ENCODE data around the gene ZNF236. TPM values are rescaled to one million over a fixed set of nuclear protein-coding genes. Genes with fewer than 3 reads are reported as not detected.

ZNF236 gene
- total RNA-seq, 1 experiment from 2014 or later = 27.1 TPM

DNA sequence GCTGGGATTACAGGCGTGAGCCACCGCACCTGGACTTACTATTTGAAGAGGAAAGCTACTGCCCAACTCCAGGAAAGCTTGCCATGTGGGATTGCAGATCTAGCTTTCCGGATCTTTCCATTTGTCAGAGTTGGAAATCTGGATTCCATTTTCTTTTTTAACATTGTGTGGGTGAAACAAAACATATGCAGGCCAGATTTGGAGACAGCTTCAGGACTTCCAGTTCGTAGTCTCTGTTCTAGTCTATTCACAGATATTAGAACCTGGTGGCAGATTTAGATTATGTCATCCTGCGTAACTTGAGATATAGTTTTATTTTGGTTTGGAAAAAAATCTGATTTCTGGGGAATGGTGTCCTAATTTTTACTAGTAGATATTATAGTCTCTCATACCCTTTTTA, 70.5 kb downstream of the ZNF236 start:
- H3K4me3 ChIP-seq (ENCODE audit: low read length) = no peak overlapping the region
- no peaks in the 10 kb centered on the region for H4K20me1 ChIP-seq (ENCODE audit: insufficient read depth, low read depth, low read length)
- no peak overlapping the region for H2AFZ ChIP-seq (ENCODE audit: low read length)
- peaks cover 23% of the 10 kb centered on the region for H3K9me3 ChIP-seq (ENCODE audit: low read length)
- H3K9ac ChIP-seq (ENCODE audit: low read length) = no peak overlapping the region
- no peaks in the 10 kb centered on the region for H3K27me3 ChIP-seq (ENCODE audit: low read length)
- H3K4me2 ChIP-seq (ENCODE audit: low read depth, low read length, poor library complexity, severe bottlenecking) = no peak overlapping the region
- no peak overlapping the region for H3K27ac ChIP-seq (ENCODE audit: low read length)
- H3K36me3 ChIP-seq (ENCODE audit: insufficient read depth, low read length) = peaks cover 73% of the 10 kb centered on the region
- DNase-seq = no peak
- no peaks in the 10 kb centered on the region for H3K9me2 ChIP-seq (replicated peaks; ENCODE audit: insufficient read depth, low read length)
- H3K4me1 ChIP-seq (ENCODE audit: low read length) = no peaks in the 10 kb centered on the region
- H3K79me2 ChIP-seq (ENCODE audit: low read length) = peaks cover 14% of the 10 kb centered on the region

DNA sequence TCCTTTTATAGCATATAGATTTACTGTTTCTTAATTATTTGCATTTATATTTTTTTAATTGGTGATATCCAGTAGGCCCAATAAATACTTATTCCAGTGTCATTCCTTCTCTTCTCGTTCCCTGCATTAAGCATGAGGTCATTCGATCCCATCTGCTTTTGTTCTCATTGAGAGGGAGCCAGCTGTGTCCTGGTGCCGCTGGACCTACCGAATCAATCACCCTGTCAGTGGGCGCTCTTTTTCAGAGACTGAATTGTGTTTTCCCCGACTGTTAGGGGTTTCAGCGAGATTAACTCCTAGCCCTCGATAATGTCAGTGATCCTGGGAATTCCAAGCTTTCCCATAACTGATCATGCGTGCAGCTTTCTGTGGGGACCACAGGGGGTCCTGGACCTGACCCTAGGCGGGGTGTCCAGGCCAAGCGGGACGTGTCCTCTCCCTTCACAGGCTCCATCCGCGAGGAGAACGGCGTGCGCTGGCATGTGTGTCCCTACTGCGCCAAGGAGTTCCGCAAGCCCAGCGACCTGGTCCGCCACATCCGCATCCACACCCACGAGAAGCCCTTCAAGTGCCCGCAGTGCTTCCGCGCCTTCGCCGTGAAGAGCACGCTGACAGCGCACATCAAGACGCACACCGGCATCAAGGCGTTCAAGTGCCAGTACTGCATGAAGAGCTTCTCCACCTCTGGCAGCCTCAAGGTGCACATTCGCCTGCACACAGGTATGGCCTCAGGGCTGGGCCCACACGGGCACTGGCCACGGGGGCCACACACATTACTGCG, 72.4 kb downstream of the ZNF236 start:
- no peaks in the 10 kb centered on the region for H4K20me1 ChIP-seq (ENCODE audit: insufficient read depth, low read depth, low read length)
- peaks cover 14% of the 10 kb centered on the region for H3K79me2 ChIP-seq (ENCODE audit: low read length)
- H3K9me3 ChIP-seq (ENCODE audit: low read length) = peaks cover 23% of the 10 kb centered on the region
- H3K9me2 ChIP-seq (replicated peaks; ENCODE audit: insufficient read depth, low read length) = no peaks in the 10 kb centered on the region
- H3K9ac ChIP-seq (ENCODE audit: low read length) = no peak overlapping the region
- H3K4me1 ChIP-seq (ENCODE audit: low read length) = no peaks in the 10 kb centered on the region
- no peak overlapping the region for H3K4me3 ChIP-seq (ENCODE audit: low read length)
- H2AFZ ChIP-seq (ENCODE audit: low read length) = no peak overlapping the region
- no peak for DNase-seq
- no peak overlapping the region for H3K27ac ChIP-seq (ENCODE audit: low read length)
- no peak overlapping the region for H3K4me2 ChIP-seq (ENCODE audit: low read depth, low read length, poor library complexity, severe bottlenecking)
- H3K27me3 ChIP-seq (ENCODE audit: low read length) = no peaks in the 10 kb centered on the region
- peaks cover 80% of the 10 kb centered on the region for H3K36me3 ChIP-seq (ENCODE audit: insufficient read depth, low read length)

DNA sequence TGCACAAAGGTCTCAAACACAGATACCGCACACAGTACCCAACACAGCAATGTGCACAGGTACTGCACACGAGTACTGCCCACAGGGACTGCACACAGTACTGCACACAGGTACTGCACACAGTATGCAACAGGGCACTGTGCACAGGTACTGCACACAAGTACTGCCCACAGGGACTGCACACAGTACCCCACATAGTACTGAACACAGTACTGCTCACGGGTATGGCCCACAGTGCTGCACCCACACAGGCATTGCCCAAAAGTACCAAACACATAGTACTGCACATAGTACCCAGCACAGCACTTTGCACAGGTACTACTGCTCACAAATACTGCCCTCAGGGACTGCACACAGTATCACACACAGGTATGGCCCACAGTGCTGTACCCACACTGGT, 73.1 kb downstream of the ZNF236 start:
- Histone ChIP-seq H3K27me3 (ENCODE audit: low read length) (no peaks in the 10 kb centered on the region), H2AFZ (ENCODE audit: low read length) (no peak overlapping the region), H3K27ac (ENCODE audit: low read length) (no peak overlapping the region), H3K4me3 (ENCODE audit: low read length) (no peak overlapping the region), H3K4me1 (ENCODE audit: low read length) (no peaks in the 10 kb centered on the region), H3K79me2 (ENCODE audit: low read length) (peaks cover 10% of the 10 kb centered on the region), H3K9me2 (replicated peaks; ENCODE audit: insufficient read depth, low read length) (no peaks in the 10 kb centered on the region), H3K4me2 (ENCODE audit: low read depth, low read length, poor library complexity, severe bottlenecking) (no peak overlapping the region), H3K9ac (ENCODE audit: low read length) (no peak overlapping the region), H3K9me3 (ENCODE audit: low read length) (peaks cover 23% of the 10 kb centered on the region), H3K36me3 (ENCODE audit: insufficient read depth, low read length) (peaks cover 77% of the 10 kb centered on the region), H4K20me1 (ENCODE audit: insufficient read depth, low read depth, low read length) (no peaks in the 10 kb centered on the region)
- DNase-seq = no peak

DNA sequence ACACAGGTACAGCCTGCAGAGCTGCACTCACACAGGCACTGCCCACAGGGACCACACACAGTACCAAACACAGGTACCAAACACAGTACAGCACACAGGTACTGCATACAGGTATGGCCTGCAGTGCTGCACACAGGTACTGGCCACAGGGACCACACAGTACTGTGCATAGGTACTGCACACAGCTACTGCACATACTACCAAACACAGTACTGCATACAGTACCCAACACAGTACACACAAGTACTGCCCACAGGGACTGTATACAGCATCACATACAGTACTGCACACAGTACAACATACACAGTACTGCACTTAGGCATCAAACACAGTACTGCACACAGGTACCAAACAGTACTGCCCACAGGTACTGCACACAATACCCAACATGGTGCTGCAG, 74.3 kb downstream of the ZNF236 start:
- no peaks in the 10 kb centered on the region for H3K4me1 ChIP-seq (ENCODE audit: low read length)
- DNase-seq = no peak
- no peak overlapping the region for H3K4me3 ChIP-seq (ENCODE audit: low read length)
- no peaks in the 10 kb centered on the region for H3K27me3 ChIP-seq (ENCODE audit: low read length)
- H3K36me3 ChIP-seq (ENCODE audit: insufficient read depth, low read length) = peaks cover 72% of the 10 kb centered on the region
- H4K20me1 ChIP-seq (ENCODE audit: insufficient read depth, low read depth, low read length) = no peaks in the 10 kb centered on the region
- H3K9me3 ChIP-seq (ENCODE audit: low read length) = peaks cover 20% of the 10 kb centered on the region
- no peak overlapping the region for H3K4me2 ChIP-seq (ENCODE audit: low read depth, low read length, poor library complexity, severe bottlenecking)
- H2AFZ ChIP-seq (ENCODE audit: low read length) = no peak overlapping the region
- H3K79me2 ChIP-seq (ENCODE audit: low read length) = peaks cover 2% of the 10 kb centered on the region
- no peaks in the 10 kb centered on the region for H3K9me2 ChIP-seq (replicated peaks; ENCODE audit: insufficient read depth, low read length)
- no peak overlapping the region for H3K9ac ChIP-seq (ENCODE audit: low read length)
- H3K27ac ChIP-seq (ENCODE audit: low read length) = no peak overlapping the region

DNA sequence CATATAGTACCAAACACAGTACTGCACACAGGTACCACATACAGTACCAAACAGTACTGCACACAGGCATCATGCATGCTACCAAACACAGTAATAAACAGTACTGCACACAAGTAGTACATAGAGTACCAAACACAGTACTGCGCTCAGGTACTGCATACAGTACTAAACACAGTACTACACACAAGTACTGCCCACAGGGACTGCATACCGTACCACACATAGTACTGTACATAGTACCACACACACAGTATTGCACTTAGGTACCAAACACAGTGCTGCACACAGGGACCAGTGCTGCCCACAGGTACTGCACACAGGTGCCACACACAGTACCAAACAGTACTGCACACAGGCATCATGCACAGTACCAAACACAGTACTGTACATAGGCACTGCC, 74.9 kb downstream of the ZNF236 start:
- Histone ChIP-seq H4K20me1 (ENCODE audit: insufficient read depth, low read depth, low read length) (no peaks in the 10 kb centered on the region), H3K4me1 (ENCODE audit: low read length) (no peaks in the 10 kb centered on the region), H3K79me2 (ENCODE audit: low read length) (no peaks in the 10 kb centered on the region; the same call in 1 of the 2 replicates), H3K9me3 (ENCODE audit: low read length) (peaks cover 19% of the 10 kb centered on the region), H3K4me3 (ENCODE audit: low read length) (no peak overlapping the region), H3K27ac (ENCODE audit: low read length) (no peak overlapping the region), H3K36me3 (ENCODE audit: insufficient read depth, low read length) (peaks cover 70% of the 10 kb centered on the region), H3K9ac (ENCODE audit: low read length) (no peak overlapping the region), H3K27me3 (ENCODE audit: low read length) (no peaks in the 10 kb centered on the region), H3K9me2 (replicated peaks; ENCODE audit: insufficient read depth, low read length) (no peaks in the 10 kb centered on the region), H2AFZ (ENCODE audit: low read length) (no peak overlapping the region), H3K4me2 (ENCODE audit: low read depth, low read length, poor library complexity, severe bottlenecking) (no peak overlapping the region)
- no peak for DNase-seq

DNA sequence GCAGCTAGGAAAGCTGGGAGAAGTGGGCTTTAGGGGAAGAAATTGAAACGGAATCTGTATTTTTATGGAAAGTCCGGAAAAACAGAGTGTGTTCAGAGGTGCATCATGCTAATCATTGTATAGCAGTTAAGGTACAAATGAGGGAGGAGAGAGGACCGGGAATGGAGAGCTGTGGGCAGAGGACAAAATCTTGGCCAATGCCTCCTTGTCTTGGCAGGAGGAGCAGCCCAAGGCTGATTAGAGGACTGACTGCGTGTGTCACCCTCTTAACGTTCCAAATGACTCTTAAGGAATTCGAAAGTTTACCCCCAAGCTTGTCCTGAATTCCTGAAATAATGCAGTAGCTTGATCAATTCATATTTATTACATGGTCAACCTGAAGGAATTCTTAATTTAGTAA, 81.0 kb downstream of the ZNF236 start:
- Histone ChIP-seq H3K79me2 (ENCODE audit: low read length) (peaks cover 3% of the 10 kb centered on the region; the same call in 1 of the 2 replicates), H3K27me3 (ENCODE audit: low read length) (no peaks in the 10 kb centered on the region), H3K4me2 (ENCODE audit: low read depth, low read length, poor library complexity, severe bottlenecking) (no peak overlapping the region), H3K9ac (ENCODE audit: low read length) (no peak overlapping the region), H3K4me3 (ENCODE audit: low read length) (no peak overlapping the region), H3K4me1 (ENCODE audit: low read length) (no peaks in the 10 kb centered on the region), H2AFZ (ENCODE audit: low read length) (no peak overlapping the region), H3K36me3 (ENCODE audit: insufficient read depth, low read length) (peaks cover 48% of the 10 kb centered on the region; the same call in 1 of the 2 replicates), H3K9me2 (replicated peaks; ENCODE audit: insufficient read depth, low read length) (no peaks in the 10 kb centered on the region), H3K9me3 (ENCODE audit: low read length) (no peaks in the 10 kb centered on the region), H4K20me1 (ENCODE audit: insufficient read depth, low read depth, low read length) (no peaks in the 10 kb centered on the region), H3K27ac (ENCODE audit: low read length) (no peak overlapping the region)
- no peak for DNase-seq

DNA sequence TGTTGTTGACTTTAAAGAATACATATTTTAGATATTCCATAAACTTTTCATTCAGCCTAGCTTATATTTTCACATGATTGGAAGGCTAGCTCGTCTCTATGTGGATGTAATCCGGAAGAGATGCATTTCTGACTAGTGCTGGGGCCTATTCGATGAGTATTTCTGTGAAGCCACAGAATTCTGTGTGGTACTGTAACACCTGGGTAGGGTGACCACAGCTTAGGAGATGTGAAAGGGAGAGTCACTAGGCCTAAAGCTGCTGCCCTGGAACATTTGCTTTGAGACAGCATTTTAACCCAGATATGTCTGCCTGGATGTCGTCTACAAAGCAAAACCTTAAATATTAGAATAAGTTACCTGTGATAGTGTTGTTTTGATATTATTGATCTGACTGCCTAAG, 83.5 kb downstream of the ZNF236 start:
- no peaks in the 10 kb centered on the region for H3K27me3 ChIP-seq (ENCODE audit: low read length)
- no peaks in the 10 kb centered on the region for H3K4me1 ChIP-seq (ENCODE audit: low read length)
- peaks cover 50% of the 10 kb centered on the region for H3K36me3 ChIP-seq (ENCODE audit: insufficient read depth, low read length)
- H3K27ac ChIP-seq (ENCODE audit: low read length) = no peak overlapping the region
- H3K4me2 ChIP-seq (ENCODE audit: low read depth, low read length, poor library complexity, severe bottlenecking) = no peak overlapping the region
- H3K9ac ChIP-seq (ENCODE audit: low read length) = no peak overlapping the region
- no peaks in the 10 kb centered on the region for H3K9me2 ChIP-seq (replicated peaks; ENCODE audit: insufficient read depth, low read length)
- H3K79me2 ChIP-seq (ENCODE audit: low read length) = peaks cover 3% of the 10 kb centered on the region; the same call in 1 of the 2 replicates
- no peak overlapping the region for H2AFZ ChIP-seq (ENCODE audit: low read length)
- H3K4me3 ChIP-seq (ENCODE audit: low read length) = no peak overlapping the region
- H3K9me3 ChIP-seq (ENCODE audit: low read length) = no peaks in the 10 kb centered on the region
- H4K20me1 ChIP-seq (ENCODE audit: insufficient read depth, low read depth, low read length) = no peaks in the 10 kb centered on the region
- no peak for DNase-seq

DNA sequence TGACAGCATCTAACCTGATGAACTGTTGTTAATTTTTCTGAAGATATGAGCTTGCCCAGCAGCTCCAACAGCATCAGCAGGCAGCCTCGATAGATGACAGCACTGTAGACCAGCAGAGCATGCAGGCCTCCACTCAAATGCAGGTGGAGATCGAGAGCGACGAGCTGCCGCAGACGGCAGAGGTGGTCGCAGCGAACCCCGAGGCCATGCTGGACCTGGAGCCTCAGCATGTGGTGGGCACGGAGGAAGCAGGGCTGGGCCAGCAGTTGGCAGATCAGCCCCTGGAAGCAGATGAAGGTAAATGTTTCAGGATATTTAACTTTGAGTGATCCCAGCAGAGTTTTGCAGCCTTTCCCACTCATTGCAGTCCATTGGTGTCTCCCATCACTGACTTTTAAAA, 85.9 kb downstream of the ZNF236 start:
- no peaks in the 10 kb centered on the region for H3K27me3 ChIP-seq (ENCODE audit: low read length)
- no peaks in the 10 kb centered on the region for H3K4me1 ChIP-seq (ENCODE audit: low read length)
- H3K9me2 ChIP-seq (replicated peaks; ENCODE audit: insufficient read depth, low read length) = no peaks in the 10 kb centered on the region
- no peak overlapping the region for H3K9ac ChIP-seq (ENCODE audit: low read length)
- DNase-seq = no peak
- no peaks in the 10 kb centered on the region for H4K20me1 ChIP-seq (ENCODE audit: insufficient read depth, low read depth, low read length)
- no peaks in the 10 kb centered on the region for H3K9me3 ChIP-seq (ENCODE audit: low read length)
- H3K4me3 ChIP-seq (ENCODE audit: low read length) = no peak overlapping the region
- no peak overlapping the region for H3K4me2 ChIP-seq (ENCODE audit: low read depth, low read length, poor library complexity, severe bottlenecking)
- peaks cover 3% of the 10 kb centered on the region; the same call in 1 of the 2 replicates for H3K79me2 ChIP-seq (ENCODE audit: low read length)
- H3K27ac ChIP-seq (ENCODE audit: low read length) = no peak overlapping the region
- H3K36me3 ChIP-seq (ENCODE audit: insufficient read depth, low read length) = peaks cover 62% of the 10 kb centered on the region
- no peak overlapping the region for H2AFZ ChIP-seq (ENCODE audit: low read length)

All from Karpas-422 (cell line).